Mesodermal cell (in vitro differentiated cells): Measurements from ENCODE around the gene MAP3K10.

Source experiments
- H3K27ac ChIP-seq: 2 replicates; pipeline ENCODE4 v1.7.0; 2013; ENCODE audit warnings: mild to moderate bottlenecking, low read depth, low read length, moderate library complexity; ENCODE audit not compliant: severe bottlenecking
- H3K36me3 ChIP-seq: 2 replicates; pipeline ENCODE4 v1.7.1; 2013; ENCODE audit warnings: mild to moderate bottlenecking, low read length, moderate library complexity; ENCODE audit not compliant: control insufficient read depth, insufficient read depth
- H3K4me1 ChIP-seq: one replicate; pipeline ENCODE4 v1.7.1; 2013; ENCODE audit warnings: mild to moderate bottlenecking, low read length; ENCODE audit not compliant: insufficient read depth, control insufficient read depth, poor library complexity, severe bottlenecking
- H3K4me3 ChIP-seq: 2 replicates; pipeline ENCODE4 v1.7.0; 2013; ENCODE audit warnings: low read length, control low read depth, mild to moderate bottlenecking; ENCODE audit not compliant: insufficient read depth, poor library complexity, severe bottlenecking; ENCODE audit errors: extremely low read depth
- H3K9me3 ChIP-seq: 2 replicates; pipeline ENCODE4 v1.7.1; 2013; ENCODE audit warnings: mild to moderate bottlenecking, low read length, moderate library complexity; ENCODE audit not compliant: control insufficient read depth
- WGBS, 2 experiments: methylation state at CpG; one replicate each; pipeline ENCODE4 v1.1.5; 2013; ENCODE audit warnings: missing lambda C conversion rate in 2 of 2; ENCODE audit not compliant: insufficient coverage in 2 of 2; 5-methylcytosine and 5-hydroxymethylcytosine counted together

The MAP3K10 gene

GRCh38 chr19:40228346-40228745, 37.1 kb downstream of the MAP3K10 start:
- WGBS, 2 experiments: 80 to 88% methylated on average over 6 of the region's 10 CpGs
- Histone ChIP-seq H3K9me3 (no peaks in the 10 kb centered on the region), H3K4me3 (no peak overlapping the region), H3K27ac (no peak overlapping the region), H3K4me1 (peaks cover 38% of the 10 kb centered on the region), H3K36me3 (peaks cover 4% of the 10 kb centered on the region)

GRCh38 chr19:40228863-40229262, 37.6 kb downstream of the MAP3K10 start:
- 96 to 100% methylated on average over 5 of the region's 5 CpGs for WGBS, 2 experiments
- Histone ChIP-seq H3K27ac (no peak overlapping the region), H3K4me3 (no peak overlapping the region), H3K36me3 (peaks cover 9% of the 10 kb centered on the region), H3K9me3 (no peaks in the 10 kb centered on the region), H3K4me1 (peaks cover 38% of the 10 kb centered on the region)

GRCh38 chr19:40229484-40229883, 38.3 kb downstream of the MAP3K10 start:
- Histone ChIP-seq H3K36me3 (peaks cover 12% of the 10 kb centered on the region), H3K4me3 (no peak overlapping the region), H3K9me3 (no peaks in the 10 kb centered on the region), H3K27ac (peak overlapping the region; percentile 2), H3K4me1 (peaks cover 38% of the 10 kb centered on the region)
- 80% methylated on average over 1 of the region's 3 CpGs; no CpG with 5 or more reads in 1 of the 2 experiments for WGBS, 2 experiments

- no peaks in the 10 kb centered on the region for H3K9me3 ChIP-seq
- WGBS, 2 experiments: 92 to 94% methylated on average over 4 of the region's 4 CpGs
These were observed 38.7 kb downstream of the MAP3K10 start for GRCh38 chr19:40229926-40230417.

GRCh38 chr19:40231057-40231456, 39.8 kb downstream of the MAP3K10 start:
- 80% methylated on average over 4 of the region's 6 CpGs; no CpG with 5 or more reads in 1 of the 2 experiments for WGBS, 2 experiments
- Histone ChIP-seq H3K4me1 (peaks cover 38% of the 10 kb centered on the region), H3K9me3 (no peaks in the 10 kb centered on the region), H3K27ac (peak overlapping the region; percentile 78), H3K4me3 (no peak overlapping the region), H3K36me3 (peaks cover 25% of the 10 kb centered on the region)

More at GRCh38 chr19:40229926-40230417, 38.7 kb downstream of the MAP3K10 start:
- H3K4me3 ChIP-seq: no peak overlapping the region
- peaks cover 38% of the 10 kb centered on the region for H3K4me1 ChIP-seq
- H3K27ac ChIP-seq: peak overlapping the region; percentile 2
- H3K36me3 ChIP-seq: peaks cover 16% of the 10 kb centered on the region

- WGBS, 2 experiments: 31 to 38% methylated on average over 13 to 14 of the region's 16 CpGs
These were observed 40.6 kb downstream of the MAP3K10 start for GRCh38 chr19:40231544-40232424.

GRCh38 chr19:40232479-40232878, 41.3 kb downstream of the MAP3K10 start:
- H3K27ac ChIP-seq: peak overlapping the region; percentile 78

More at GRCh38 chr19:40231544-40232424, 40.6 kb downstream of the MAP3K10 start:
- Histone ChIP-seq H3K9me3 (no peaks in the 10 kb centered on the region), H3K4me1 (peaks cover 38% of the 10 kb centered on the region), H3K27ac (peak overlapping the region; percentile 78), H3K36me3 (peaks cover 33% of the 10 kb centered on the region), H3K4me3 (no peak overlapping the region)

GRCh38 chr19:40232949-40233810, 42.0 kb downstream of the MAP3K10 start:
- Histone ChIP-seq H3K9me3 (no peaks in the 10 kb centered on the region), H3K4me1 (peaks cover 38% of the 10 kb centered on the region), H3K4me3 (no peak overlapping the region), H3K27ac (no peak overlapping the region), H3K36me3 (peaks cover 43% of the 10 kb centered on the region)
- 93% methylated on average over 16 to 21 of the region's 25 CpGs for WGBS, 2 experiments

More at GRCh38 chr19:40232479-40232878, 41.3 kb downstream of the MAP3K10 start:
- Histone ChIP-seq H3K4me3 (no peak overlapping the region), H3K36me3 (peaks cover 37% of the 10 kb centered on the region), H3K4me1 (peaks cover 38% of the 10 kb centered on the region), H3K9me3 (no peaks in the 10 kb centered on the region)
- WGBS, 2 experiments: 68 to 94% methylated on average over 5 to 8 of the region's 12 CpGs

- Histone ChIP-seq H3K4me3 (no peak overlapping the region), H3K9me3 (no peaks in the 10 kb centered on the region), H3K4me1 (peaks cover 38% of the 10 kb centered on the region), H3K27ac (no peak overlapping the region), H3K36me3 (peaks cover 47% of the 10 kb centered on the region)
- 95 to 96% methylated on average over 15 to 20 of the region's 20 CpGs for WGBS, 2 experiments
These were observed 42.7 kb downstream of the MAP3K10 start for GRCh38 chr19:40233811-40234389.
